DMS153 (cell line): ENCODE data around the gene RTP4.
A peak's percentile ranks its signal among the peaks of the same experiment; 100 is the strongest.

Experiments used
- DNase-seq: peaks from one replicate; lab custom pipeline; 2025; lab: John Stamatoyannopoulos, UW

Gene RTP4

GRCh38 chr3:187368251-187369088 is at the start of gene RTP4:
RTP4 (plus strand) TSS chr3:187368385; CDS start chr3:187368442, 57 bp downstream.
- DNase-seq, result peak; percentile 10

DNA sequence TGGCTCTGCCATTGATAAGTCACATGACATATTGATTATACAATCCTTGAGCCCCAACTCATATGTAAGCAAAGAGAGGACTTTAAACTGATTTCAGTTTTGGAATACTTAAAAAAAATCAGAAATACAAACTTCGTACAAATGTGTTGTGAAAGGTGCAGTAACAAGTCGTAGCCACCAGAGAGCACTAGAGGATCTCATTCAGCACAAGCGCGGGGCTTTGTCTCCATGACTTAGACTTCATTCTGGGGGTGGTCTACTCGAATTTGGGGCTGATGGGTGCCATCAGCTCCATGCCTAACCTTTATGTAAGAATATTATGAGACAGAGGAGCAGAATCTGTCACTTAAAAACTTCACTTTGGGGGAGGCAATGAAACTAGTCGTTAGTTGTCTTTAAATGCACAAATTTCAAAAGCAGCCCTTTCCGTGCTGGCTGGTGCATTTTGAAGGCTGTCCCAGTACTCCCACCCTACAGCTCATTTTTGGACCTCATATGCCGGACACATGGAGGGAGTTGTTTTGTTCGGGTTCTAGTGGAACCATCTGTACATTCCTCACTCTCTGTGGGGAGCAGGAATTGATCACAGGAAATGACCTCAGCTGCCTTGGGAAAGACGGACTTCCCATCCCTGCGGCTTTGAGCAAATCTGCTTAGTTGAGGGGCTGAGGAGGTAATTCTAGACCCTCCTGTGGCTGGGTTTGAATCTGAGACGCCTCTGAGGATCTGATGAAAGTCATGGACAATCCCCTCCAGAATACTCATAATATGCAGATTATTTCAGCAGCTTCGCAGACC is 49.2 kb upstream of the RTP4 start:
- DNase-seq, result peak; percentile 40

DNA sequence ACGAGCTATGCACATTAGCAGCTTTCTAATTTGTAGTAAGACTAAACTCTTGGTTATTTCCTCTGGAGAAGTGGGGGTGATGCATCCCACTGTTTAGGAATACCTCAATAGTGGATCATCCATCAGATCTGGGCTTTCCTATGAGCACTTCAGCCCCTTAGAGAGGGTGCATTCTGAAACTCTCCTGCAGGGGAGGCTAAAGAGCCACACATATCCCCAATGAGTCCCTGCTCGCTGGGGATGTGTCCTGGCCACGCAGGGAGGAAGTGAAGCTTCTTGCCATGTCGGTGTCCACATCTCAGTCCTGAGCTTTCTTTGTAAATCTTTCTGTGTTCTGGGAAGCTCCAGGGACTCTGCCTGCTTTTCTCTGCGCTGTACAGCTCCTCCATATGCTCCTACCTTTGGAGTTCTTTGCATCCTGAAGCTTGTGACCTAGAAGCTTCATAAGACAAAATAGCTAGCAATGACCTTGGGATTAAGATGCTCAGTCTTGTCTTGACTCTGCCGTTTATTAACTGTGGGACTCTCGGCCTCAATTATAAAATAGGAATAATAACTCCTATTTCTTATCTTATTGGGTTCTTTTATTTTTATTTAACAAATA is 48.4 kb upstream of the RTP4 start:
- DNase-seq, result peak; percentile 67

GRCh38 chr3:187321766-187322165 is 46.4 kb upstream of the RTP4 start:
- no peak for DNase-seq

DNA sequence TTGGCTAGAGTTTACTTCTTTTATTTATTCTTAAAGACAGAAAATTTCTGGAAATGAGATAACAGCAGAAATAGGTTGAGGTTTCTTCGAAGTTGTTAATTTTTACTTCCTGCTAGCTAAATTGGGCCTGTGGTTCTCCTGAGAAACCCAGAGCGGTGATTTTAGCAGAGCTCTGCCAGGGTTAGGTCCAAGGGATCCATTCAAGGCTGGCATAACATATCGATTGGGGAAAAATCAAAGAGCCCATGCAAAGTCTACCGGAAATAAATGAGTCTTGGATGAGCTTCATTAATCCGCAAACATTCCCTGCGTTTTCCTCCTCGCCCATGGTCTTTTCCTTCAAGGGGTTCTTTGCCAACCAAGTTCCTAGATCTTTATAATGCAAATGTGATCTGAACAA is 45.9 kb upstream of the RTP4 start:
- no peak for DNase-seq

DNA sequence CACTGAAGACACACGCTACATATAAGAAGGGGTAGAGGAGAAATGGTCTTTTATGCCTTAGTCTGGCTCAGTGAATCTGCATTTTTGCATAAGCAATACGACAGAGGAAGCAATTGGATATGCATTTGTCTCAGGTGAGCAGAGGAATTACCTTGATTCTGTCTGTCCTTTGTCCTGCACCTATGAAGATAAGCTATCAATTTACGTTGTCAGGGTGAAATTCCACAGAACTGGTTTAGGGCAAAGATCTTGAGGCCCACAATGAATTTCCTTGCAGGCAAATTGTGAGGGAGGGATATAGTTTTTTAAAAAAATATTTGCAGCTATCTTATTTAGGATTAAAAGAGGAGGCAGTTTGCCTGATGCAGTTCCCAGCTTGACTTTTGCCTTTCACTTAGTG is 45.1 kb upstream of the RTP4 start:
- no peak for DNase-seq

DNA sequence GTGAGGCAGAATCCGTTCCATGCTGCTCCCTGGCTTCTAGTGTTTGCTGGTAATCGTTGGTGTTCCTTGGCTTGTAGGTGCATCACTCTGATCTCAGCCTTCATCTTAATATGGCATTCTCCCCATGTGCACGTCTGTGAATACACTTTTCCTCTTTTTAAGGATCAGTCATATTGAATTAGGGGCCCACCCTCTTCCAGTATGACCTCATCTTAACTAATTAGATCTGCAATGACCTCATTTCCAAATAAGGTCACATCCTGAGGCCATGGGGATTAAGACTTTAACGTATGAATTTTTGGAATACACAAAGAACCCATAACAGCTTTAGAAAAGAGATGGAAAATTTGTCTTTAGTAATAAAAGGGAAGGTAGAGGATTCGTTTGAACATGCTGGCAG is 42.6 kb upstream of the RTP4 start:
- no peak for DNase-seq

DNA sequence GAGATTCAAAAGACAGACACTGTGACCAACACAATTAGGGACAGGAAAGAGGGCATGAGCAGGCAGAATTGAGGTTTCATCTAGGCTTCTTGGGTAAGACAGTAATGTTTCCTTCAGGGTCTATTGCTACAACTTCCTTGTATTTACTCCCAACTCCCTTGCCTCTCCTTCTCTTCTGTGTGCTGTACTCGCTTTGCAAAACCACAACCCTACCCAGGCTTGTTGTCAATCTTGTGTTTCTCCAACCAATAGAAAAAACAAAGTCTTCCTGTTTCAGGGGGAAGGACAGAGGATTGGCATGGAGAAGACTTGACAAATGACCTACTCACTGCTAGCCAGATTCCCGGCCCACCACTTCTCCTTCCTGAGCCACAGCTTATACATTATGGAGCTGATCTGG is 40.3 kb upstream of the RTP4 start:
- DNase-seq, result no peak

DNA sequence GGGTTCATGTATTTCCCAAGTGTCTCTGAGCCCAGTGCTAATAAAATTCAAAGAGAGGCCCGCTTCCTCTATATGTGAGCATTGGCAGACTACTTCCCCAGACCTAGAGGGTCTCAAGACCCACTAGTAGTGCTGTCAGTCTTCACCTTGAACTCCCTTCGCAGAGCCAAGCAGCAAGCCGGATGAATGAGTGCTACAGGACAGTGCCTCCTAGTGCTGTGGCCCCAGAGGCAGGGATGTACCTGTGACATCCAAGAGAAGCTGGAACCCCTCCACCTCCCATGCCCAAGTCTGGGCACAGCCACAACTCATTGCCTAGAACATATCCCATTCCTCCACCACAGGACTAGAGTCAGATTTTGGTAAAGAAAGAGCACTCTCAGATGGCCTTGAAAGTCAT is 39.5 kb upstream of the RTP4 start:
- no peak for DNase-seq

DNA sequence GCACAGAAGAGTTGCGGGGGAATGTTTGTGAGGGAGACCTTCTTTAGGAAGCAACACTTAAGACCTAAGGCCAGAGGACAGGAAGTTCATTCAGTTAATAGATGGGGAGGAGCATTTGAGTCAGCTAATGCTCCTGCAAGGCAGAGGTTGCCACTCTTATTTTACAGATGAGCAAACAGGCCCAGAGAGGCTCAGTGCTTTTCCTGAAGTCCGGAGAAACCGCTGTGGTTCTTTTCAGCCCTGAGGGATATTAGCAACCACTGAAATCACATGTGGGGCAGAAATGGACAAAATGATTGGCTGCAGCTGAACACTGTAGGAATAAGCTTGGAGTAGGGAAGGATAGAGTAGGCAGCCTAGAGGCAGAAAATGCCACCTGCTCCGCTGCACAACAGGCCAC is 33.3 kb upstream of the RTP4 start:
- no peak for DNase-seq

GRCh38 chr3:187336322-187336721 is 31.9 kb upstream of the RTP4 start:
- no peak for DNase-seq

DNA sequence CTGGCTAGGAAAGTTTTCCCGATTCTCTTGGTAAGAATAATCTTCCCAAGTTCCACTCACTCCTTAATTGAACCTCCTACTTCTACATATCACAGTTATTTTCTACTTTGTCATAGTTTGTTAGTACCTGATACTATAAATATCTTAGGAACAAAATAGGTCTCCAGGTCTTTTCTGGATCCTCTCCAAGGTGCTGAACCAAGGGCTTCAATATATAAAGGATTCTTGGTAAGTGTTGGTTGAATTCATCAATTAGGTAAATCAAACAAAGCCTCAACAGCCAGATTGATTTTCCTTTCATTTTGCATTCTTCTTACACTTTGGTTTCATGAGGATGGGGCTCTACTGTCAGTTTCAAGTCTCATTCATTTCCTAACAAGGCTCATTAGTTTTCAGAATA is 27.6 kb upstream of the RTP4 start:
- no peak for DNase-seq

- no peak for DNase-seq
Measured at GRCh38 chr3:187342255-187342654, 25.9 kb upstream of the RTP4 start.

DNA sequence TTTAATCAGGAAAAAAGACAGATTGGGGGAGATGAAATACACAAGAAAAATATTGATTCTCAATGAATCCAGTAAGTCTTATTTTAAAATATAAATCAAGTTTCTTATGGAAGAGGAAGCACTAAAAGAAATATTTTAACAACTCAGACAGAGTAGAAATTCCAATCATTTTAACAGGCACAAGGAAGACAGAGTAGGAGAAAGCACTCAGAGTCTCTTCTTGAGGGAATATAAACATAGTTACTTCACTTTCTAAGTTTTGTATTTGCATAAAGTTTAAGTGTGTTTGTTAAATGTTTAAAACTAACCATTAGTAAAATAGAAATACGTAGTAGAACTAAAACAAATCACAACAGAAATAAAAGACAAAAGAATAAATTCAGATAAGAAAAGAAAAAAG is 24.5 kb upstream of the RTP4 start:
- DNase-seq, result no peak

- DNase-seq, result no peak
Measured at GRCh38 chr3:187352581-187353575, 15.3 kb upstream of the RTP4 start.

GRCh38 chr3:187358068-187358467 is 10.1 kb upstream of the RTP4 start:
- DNase-seq, result no peak

GRCh38 chr3:187359798-187360486 is 8.2 kb upstream of the RTP4 start:
- DNase-seq, result no peak

DNA sequence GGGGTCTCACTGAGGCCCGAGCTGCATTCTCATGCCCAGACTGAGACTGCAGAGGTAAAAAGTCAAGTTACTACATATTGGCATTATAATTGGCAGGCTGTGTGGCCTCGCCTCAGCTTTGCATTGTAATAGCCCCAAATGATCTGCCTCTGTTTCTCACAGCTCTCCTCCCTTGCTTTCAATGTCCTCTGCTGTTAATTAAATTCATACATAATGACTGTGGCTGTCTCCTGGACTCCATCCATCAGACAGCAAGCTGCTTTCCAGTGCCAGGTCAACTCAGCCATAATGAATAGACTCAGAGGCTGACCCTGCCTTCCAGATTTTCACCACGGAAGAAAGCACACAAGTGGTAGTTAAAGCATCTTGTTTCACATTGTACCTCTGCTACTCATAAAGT is 7.6 kb upstream of the RTP4 start:
- DNase-seq, result no peak

- no peak for DNase-seq
Measured at GRCh38 chr3:187361835-187362234, 6.3 kb upstream of the RTP4 start.

- DNase-seq, result no peak
Measured at GRCh38 chr3:187367561-187368103, 553 bp upstream of the RTP4 start.

DNA sequence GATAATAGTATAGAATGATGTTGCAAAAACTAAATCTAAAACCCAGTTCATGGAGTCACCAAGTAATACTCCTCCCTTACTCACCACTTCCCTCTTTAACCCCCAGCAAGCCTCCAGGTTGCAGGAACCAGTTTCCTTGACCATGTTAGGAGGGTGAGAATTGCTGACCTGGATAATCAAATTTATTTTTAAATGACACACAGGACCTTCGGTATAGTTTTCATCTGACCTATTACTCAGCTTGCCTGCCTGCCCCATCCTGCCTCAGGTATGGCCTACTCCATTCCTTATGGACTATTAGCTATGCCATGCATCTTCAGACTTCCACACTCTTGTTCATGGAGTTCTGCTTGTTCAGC is 883 bp downstream of the RTP4 start:
- DNase-seq, result no peak
